ENCODE measurements around the gene UST. TPM values are rescaled to one million over a fixed set of nuclear protein-coding genes. Genes with fewer than 3 reads are reported as not detected.

Gene UST
- total and polyA plus RNA-seq, 2 of the 8 experiments (the other 6 are each of a cell fraction or from before 2014, with no cell fraction given), result 13.5 to 34.5 TPM

- no peak for DNase-seq (ENCODE audit: low read depth in 1 of 2, low spot score in 2 of 2)
- TF ChIP-seq SRF (IDR thresholded peaks at IDR 0.05; ENCODE audit: low read depth, low read length), result no peak
- TF ChIP-seq SAP30 (IDR thresholded peaks at IDR 0.05; ENCODE audit: insufficient read depth, insufficient replicate concordance, low read length), result no peak
- TF ChIP-seq RAD21 (IDR thresholded peaks at IDR 0.05 in 1 of 2, conservative IDR thresholded peaks at IDR 0.05 in 1 of 2; ENCODE audit: low read depth in 2 of 2, low read length in 2 of 2), result no peak
- no peak for TF ChIP-seq NANOG (IDR thresholded peaks at IDR 0.05; ENCODE audit: insufficient read depth, low read depth, low read length, poor library complexity, severe bottlenecking)
- TF ChIP-seq MAFK (IDR thresholded peaks at IDR 0.05; ENCODE audit: low read depth, low read length), result no peak
- no peak for TF ChIP-seq POU5F1 (IDR thresholded peaks at IDR 0.05; ENCODE audit: low read depth, low read length)
- TF ChIP-seq CTCF (IDR thresholded peaks at IDR 0.05; ENCODE audit: control extremely low read depth in 1 of 3, insufficient read depth in 1 of 3, low read depth in 1 of 3, low read length in 3 of 3), result no peak
- no peak for TF ChIP-seq PHF8 (conservative IDR thresholded peaks at IDR 0.05; ENCODE audit: low read depth, low read length)
Observed at GRCh38 chr6:149056777-149057463, 310.1 kb downstream of the UST start.

More at GRCh38 chr6:149056777-149057463, 310.1 kb downstream of the UST start:
- no peak overlapping the region for H4K5ac ChIP-seq (ENCODE audit: insufficient read length, low read depth, low read length)
- H2BK5ac ChIP-seq (ENCODE audit: low read depth, low read length), result no peak overlapping the region
- H3K14ac ChIP-seq (ENCODE audit: insufficient read length), result no peak overlapping the region
- H3K9me3 ChIP-seq (ENCODE audit: insufficient read depth in 2 of 2, low read depth in 1 of 2, low read length in 1 of 2), result no peaks in the 10 kb centered on the region
- H4K8ac ChIP-seq (ENCODE audit: extremely low read depth, insufficient read depth, low read length), result no peak overlapping the region
- H3K27ac ChIP-seq (ENCODE audit: low read depth, low read length), result no peak overlapping the region
- H3K36me3 ChIP-seq (ENCODE audit: control insufficient read depth in 2 of 4, insufficient read depth in 4 of 4, low read length in 3 of 4), result no peaks in the 10 kb centered on the region
- no peaks in the 10 kb centered on the region for H4K20me1 ChIP-seq (replicated peaks in 1 of 2; ENCODE audit: control insufficient read depth in 1 of 2, insufficient read depth in 2 of 2, low read length in 2 of 2)
- no peaks in the 10 kb centered on the region; the same call in 1 of the 2 replicates for H3K23me2 ChIP-seq (ENCODE audit: low read depth, low read length)
- no peak overlapping the region for H2AK5ac ChIP-seq (ENCODE audit: low read depth, low read length)
- no peak overlapping the region for H4K91ac ChIP-seq (replicated peaks; ENCODE audit: insufficient read length, low read length)
- H3K18ac ChIP-seq (ENCODE audit: extremely low read depth, low read length), result no peak overlapping the region
- no peak overlapping the region for H2BK20ac ChIP-seq (ENCODE audit: low read length)
- peaks cover 0 to 2% (median 0%) of the 10 kb centered on the region in 4 experiments; a peak in 1 of 7 replicates for H3K4me1 ChIP-seq (replicated peaks in 1 of 4; ENCODE audit: control insufficient read depth in 3 of 4, insufficient read depth in 4 of 4, low read length in 3 of 4)
- H3K4me2 ChIP-seq (ENCODE audit: insufficient read depth in 1 of 2, low read depth in 2 of 2, low read length in 2 of 2), result no peak overlapping the region
- H3K9ac ChIP-seq (replicated peaks in 1 of 4; ENCODE audit: extremely low read depth in 1 of 4, low read depth in 3 of 4, low read length in 3 of 4), result no peak overlapping the region
- H3K27me3 ChIP-seq (replicated peaks in 1 of 4; ENCODE audit: control insufficient read depth in 3 of 4, extremely low read depth in 1 of 4, insufficient read depth in 3 of 4, low read length in 3 of 4), result no peaks in the 10 kb centered on the region
- no peak overlapping the region for H3K23ac ChIP-seq (ENCODE audit: insufficient read length)
- no peak overlapping the region for H2BK120ac ChIP-seq (replicated peaks; ENCODE audit: low read depth, low read length)
- ChIA-PET CTCF (ENCODE audit: partially characterized antibody) (interaction anchor here (1.5 kb wide), 1 partner anchor 280 kb away, joined by 3 read pairs; no protein-coding TSS in a partner anchor), POLR2A (ENCODE audit: partially characterized antibody) (interaction anchor here (1.3 kb wide), 1 partner anchor 11 kb away, joined by 3 read pairs; no protein-coding TSS in a partner anchor)
- no peaks in the 10 kb centered on the region for H3K79me2 ChIP-seq (ENCODE audit: control insufficient read depth in 1 of 2, insufficient read depth in 2 of 2, low read length in 2 of 2)
- no peak overlapping the region for H2AFZ ChIP-seq (ENCODE audit: low read length)
- H2BK12ac ChIP-seq (ENCODE audit: low read depth, low read length), result no peak overlapping the region
- H2BK15ac ChIP-seq (ENCODE audit: low read length), result no peak overlapping the region
- H3K4ac ChIP-seq (replicated peaks; ENCODE audit: insufficient read length, low read depth, low read length), result no peak overlapping the region
- FAIRE-seq, result no peak
- WGBS, 2 experiments (ENCODE audit: extremely low coverage in 1 of 2, insufficient coverage in 1 of 2, insufficient read length in 1 of 2, insufficient replicate concordance in 2 of 2, low coverage in 1 of 2, low lambda C conversion rate in 2 of 2, missing lambda C conversion rate in 1 of 2), result 92% methylated on average over 4 of the region's 4 CpGs; no CpG with 5 or more reads in 1 of the 2 experiments
- H3K4me3 ChIP-seq (ENCODE audit: extremely low read depth in 1 of 4, insufficient read depth in 2 of 4, low read depth in 3 of 4, low read length in 4 of 4), result no peak overlapping the region
- H3K56ac ChIP-seq (replicated peaks; ENCODE audit: insufficient read length, low read depth, low read length), result no peak overlapping the region
- H3K79me1 ChIP-seq (ENCODE audit: low read depth, low read length), result no peaks in the 10 kb centered on the region

Data from H1 (cell line).